ENCODE results near the gene VDR.

The VDR gene

DNA sequence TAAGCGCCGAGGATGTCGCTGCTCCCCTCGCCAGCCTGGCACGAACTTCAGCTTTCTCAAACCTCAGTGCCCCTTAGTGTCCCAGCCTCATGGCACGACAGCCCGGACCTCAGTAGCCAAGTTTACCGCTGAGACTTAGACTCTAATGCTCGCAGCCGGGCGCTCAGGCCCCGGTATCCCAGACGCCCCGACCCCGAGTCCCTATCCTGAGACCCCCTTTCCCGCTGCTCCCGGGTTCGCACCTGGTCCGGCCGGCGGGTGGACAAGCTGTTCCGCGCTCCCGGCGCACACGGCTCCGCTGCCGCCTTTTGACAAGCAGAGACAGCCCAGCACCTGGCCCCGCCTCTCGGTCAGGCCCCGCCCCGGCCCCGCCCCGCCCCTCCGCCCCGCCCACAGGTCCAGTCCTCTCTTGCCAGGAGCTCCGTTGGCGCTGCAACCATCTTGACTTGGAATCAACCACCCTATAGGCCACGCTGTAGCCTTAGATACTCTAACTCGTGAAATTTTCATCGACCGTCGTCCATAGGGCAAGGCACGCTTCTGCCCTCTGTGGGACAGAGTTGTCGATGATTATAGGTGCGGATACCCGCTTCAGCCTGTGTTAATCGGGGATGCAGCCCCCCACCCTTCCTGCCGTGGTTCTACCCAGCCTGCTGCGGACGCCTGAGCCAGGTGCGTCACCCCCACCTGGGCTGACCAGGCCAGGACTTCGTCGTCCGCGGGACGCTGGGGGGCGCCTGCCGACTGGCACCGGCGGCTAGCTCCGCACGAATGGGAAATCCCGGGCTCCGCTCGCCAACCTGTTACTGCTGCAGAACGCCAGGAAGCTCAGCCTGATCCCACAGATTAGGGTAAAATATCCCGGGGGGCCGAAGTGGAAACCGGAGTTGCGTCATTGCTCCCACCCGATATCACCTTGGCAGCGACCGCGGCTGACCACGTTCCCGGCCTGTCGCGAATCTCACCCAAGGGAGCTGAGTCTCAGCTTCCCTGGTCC, at the start of gene VDR:
VDR (minus strand) TSS at position 282 of the 997 bp plus-strand sequence. CDS start 25,881 bp downstream, outside the sequence.
- peak; percentile 66 for DNase-seq

- DNase-seq: no peak
Observed at GRCh38 chr12:47954058-47954457, 49.3 kb upstream of the VDR start.

- DNase-seq: no peak
Observed at GRCh38 chr12:47950856-47951468, 46.2 kb upstream of the VDR start.

GRCh38 chr12:47949441-47950341, 44.9 kb upstream of the VDR start:
- peak; percentile 81 for DNase-seq

- DNase-seq: no peak
Observed at GRCh38 chr12:47947341-47947740, 42.5 kb upstream of the VDR start.

- no peak for DNase-seq
Observed at GRCh38 chr12:47946413-47947323, 41.9 kb upstream of the VDR start.

DNA sequence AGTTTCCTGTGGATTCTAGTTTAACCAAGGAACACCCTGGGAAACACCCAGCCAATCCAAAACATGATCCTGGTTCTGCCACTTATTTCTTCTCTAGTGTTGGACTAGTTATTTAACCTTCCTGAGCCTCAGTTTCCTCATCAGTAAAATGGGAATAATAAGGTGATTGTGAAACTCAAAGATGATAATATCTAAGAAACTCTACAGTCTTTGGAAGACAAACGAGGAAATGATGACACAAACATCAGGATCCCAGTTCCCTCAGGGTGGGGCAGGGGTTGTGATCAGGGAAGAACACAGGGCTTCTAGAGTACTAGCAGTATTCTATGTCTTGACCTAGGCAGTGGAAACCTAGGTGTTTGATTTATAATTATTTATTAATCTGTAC, 40.5 kb upstream of the VDR start:
- DNase-seq: no peak

GRCh38 chr12:47944685-47945340, 40.0 kb upstream of the VDR start:
- no peak for DNase-seq

- DNase-seq: no peak
Observed at GRCh38 chr12:47943623-47944340, 39.0 kb upstream of the VDR start.

GRCh38 chr12:47942614-47943225, 37.9 kb upstream of the VDR start:
- no peak for DNase-seq

DNA sequence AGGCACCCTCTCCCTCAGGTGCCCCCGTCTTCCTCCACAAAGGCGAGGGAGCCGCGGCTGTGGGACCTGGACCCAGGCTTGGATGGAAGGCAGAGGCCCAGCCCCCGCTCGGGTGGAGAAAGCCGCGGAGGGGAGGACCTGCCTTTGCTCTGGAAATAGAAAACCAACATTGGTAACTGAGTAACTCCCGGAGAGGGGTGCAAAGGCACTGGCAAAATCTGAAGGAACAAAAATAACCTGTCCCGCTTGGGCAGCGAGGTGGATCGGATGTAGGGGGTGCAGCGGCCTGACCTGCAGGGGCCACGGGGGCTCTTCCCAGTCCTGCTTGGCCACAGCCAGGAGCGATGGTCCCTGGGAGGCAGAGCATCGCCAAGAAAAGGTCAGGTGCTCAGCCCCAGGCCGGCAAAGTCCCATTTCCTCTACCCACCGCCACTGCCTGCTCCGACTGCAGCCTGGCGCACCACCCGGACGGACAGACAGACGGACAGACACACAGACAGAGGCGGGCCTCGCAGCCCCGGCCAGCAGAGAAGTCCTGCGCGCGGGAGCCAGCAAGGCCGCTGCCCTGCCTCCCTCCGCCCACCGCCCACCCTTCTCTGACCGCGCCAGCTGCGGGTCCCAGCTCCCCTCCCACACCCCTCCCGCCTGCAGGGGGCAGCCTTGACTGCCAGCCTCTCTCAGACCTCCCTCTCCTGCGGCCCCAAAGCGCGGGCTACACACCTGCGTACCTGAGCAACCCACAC, 37.2 kb upstream of the VDR start:
- no peak for DNase-seq

GRCh38 chr12:47941475-47941780, 36.6 kb upstream of the VDR start:
- DNase-seq: no peak

DNA sequence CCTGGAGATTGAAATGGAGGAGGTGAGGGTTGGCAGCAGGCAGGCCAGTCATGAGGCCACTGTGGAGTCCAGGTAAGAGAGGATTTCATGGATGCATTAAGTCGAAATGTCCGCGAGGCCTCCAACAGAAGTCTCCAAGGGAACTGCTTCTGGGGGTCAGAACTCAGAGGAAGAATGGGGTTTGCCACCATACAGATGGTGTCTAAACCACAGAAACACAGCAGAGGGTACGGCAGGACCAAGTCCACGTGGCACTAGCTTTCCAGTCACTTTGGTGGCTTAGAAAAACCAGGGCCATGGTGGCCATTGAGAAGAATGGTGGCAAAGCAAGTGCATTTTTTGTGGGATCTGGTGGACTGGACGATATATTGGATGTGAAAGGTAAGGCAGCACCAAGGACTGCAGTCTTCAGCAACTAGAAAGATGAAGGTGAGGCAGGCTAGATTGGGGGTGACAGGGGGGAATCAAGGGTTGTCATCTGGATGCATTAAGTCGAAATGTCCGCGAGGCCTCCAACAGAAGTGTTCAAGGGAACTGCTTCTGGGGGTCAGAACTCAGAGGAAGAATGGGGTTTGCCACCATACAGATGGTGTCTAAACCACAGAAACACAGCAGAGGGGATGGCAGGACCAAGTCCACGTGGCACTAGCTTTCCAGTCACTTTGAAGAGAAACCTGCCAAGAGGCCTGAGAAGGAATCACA, 36.1 kb upstream of the VDR start:
- DNase-seq: no peak

DNA sequence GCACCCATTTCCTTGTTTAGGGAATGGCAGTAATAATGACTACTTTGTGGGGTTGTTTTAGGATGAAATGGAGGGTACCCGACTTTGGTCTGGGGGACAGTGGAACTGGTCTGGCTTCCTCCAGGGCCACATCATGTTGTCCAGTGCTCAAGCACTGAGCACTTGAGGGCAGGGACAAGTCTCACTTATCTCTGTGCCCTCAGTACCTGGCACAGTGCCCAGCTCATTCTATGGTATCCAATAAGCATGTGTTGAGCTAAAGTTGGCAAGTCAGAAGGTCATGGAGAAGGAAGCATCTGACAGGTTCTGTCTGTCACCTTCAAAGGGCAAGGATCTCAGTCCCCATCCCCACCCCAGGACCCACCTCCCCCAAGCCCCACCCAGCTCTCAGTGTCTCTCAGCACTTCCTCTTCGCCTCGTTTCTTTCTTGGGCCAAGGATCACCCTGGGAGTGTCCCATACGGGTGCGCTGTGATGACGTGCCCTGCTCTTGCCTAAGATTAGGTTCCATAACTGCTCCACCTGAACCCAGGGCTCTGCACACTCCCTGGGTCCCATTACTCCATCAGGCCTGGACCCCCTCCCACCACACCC, 34.3 kb upstream of the VDR start:
- no peak for DNase-seq

DNA sequence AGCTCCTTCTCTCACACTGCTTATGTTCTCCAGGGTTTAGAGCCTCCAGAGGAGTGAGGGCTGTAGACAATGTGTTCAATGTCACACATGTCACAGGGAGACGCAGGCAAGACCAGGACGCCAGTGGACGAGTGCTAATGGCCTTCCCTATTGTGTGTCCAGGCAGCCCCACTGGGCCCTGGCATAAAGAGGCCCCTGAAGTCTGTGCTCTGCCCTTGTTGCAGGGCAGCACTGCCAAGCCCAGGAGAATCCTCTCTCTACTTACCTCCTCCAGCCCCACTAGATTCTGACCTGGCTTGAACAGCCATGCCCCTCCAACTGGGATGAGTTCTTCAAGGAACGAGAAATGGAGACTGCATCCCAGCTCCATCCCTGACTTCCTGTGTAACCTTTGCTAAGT, 33.8 kb upstream of the VDR start:
- DNase-seq: no peak

DNA sequence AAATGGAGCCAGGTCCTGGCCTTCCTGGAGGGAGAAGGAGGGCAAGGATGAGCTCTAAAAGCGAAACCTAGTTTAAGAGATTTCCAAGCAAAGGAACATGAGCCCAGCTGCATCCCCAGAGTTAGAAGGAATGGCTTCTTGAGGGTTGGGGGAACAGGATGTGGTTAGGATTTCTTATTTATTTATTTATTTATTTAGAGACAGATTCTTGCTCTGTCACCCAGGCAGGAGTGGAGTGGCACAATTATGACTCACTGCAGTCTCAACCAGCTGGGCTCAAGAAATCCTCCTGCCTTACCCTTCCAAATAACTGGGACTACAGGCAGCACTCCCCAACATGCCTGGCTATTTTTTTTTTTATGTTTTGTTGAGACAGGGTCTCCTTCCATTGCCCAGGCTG, 33.3 kb upstream of the VDR start:
- peak; percentile 71 for DNase-seq

- peak; percentile 71 for DNase-seq
Observed at GRCh38 chr12:47935184-47935583, 30.4 kb upstream of the VDR start.

DNA sequence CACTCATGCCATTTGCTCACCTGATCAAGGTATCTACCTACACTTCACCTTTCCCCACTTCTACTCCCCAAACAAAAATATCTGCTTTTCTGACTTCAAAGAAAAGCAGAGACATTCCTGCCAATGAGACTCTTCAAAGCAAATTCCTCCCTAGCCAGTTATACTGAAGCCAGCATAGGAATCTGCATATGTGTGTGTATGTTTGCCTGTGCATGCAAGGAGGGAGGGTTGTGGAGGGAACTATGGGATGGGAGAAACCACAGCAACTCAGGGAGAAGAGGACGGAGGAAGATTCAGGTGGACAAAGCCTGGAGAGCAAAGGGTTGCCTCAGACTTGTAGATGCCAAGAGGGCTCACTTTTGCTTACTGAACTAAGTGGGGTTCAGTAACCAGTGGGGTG, 26.4 kb upstream of the VDR start:
- no peak for DNase-seq

GRCh38 chr12:47930634-47931033, 25.8 kb upstream of the VDR start:
- no peak for DNase-seq
